GM19328 (cell line): ENCODE data around the gene CFAP206.
"Not testable (repeated sequence)": the region's sequence is repeated elsewhere in the genome, so short reads cannot be mapped to it uniquely, and the experiment has no call there.

Experiments used
- ATAC-seq: cut with Tn5 transposase; IDR thresholded peaks from one replicate; pipeline ENCODE4 v1.9.1; 2021; ENCODE audit warnings: mild to moderate bottlenecking, moderate library complexity; ENCODE audit not compliant: unreplicated experiment

Gene CFAP206

DNA sequence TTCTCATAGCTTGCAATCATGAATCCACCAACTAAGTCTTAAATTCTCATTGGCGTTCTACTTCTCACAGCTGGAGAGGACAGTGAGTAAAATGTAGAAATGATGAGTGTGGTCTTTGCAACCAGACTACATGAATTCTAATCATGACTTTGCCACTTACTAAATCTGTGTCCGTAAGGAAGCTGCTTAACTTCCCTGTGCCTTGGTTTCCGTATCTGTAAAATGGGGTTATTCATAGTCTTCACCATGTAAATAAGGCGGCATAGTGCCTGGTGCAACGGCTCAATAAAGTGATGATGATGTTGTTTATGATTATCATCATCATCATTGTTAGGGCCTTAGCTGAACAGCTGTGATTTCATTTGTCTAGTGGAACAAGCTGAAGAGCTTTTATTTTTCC lies 12.6 kb downstream of the CFAP206 start:
- no peak for ATAC-seq

DNA sequence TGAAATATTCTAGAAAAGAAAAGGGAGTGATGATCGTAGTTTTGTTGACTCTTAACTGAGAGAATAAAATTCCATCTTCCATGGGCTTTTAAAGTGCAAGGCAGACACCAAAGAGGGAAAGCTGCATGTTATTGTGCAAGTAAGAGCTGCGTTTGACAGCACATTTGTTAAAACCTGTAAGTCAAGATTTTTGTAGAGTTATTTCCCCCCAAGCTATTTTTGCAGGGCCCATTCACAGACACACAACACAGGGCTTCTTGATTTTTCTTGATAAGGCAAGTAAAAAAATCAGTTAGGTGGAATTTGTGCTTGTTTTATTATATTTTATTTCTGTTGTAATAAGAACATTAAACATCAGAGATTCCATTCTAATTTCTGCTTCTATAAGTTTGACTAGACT lies 13.8 kb downstream of the CFAP206 start:
- no peak for ATAC-seq

DNA sequence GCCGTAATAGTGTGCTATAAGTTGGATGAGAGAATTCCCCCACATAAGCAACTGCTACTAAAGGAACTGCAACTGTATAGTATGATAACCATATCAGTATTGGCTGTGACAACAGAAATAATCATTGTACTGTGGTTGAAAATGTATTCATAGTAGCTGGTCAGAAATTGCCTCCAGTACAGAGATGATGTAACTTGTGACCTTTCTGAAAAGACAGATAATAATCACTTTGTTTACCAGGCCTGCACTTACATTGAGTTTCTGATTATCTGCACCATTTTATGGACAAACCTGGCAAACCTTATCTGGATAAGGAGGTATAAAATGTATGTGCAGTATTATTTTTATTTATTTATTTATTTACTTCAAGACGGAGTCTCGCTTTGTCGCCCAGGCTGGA lies 19.0 kb downstream of the CFAP206 start:
- ATAC-seq: no peak

DNA sequence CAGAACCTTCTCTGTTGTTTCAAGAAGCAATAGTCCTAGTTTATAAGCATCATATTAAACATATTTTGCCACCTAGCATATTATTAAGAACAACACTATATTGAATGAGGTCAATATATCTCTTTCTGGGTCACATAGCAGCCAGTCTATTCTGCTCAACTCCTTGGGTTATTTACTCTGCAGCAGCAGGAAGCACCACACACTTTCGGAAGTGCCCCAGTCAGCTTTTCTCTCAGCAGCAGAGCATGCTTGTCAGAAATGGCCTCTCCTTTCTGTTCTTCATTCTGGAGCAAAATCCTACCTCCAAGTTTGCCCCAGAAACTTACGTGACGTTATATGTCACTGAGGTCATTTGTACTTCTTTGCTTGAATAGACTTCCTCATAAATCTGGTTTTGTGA lies 22.7 kb downstream of the CFAP206 start:
- no peak for ATAC-seq

DNA sequence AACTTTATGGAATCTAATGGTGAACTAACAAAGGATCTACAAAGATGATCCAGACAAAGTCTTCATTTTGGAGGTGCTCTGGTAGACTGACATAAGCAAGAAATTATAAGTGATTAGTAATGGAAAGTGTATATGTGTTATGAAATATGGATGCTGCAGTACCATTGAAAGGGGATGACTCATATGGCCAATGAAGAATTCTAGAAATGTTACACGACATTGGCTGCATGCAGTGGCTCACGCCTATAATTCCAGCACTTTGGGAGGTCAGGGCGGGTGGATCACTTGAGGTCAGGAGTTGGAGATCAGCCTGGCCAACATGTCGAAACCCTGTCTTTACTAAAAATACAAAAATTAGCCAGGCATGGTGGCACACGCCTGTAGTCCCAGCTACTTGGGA lies 23.5 kb downstream of the CFAP206 start:
- ATAC-seq: no peak

DNA sequence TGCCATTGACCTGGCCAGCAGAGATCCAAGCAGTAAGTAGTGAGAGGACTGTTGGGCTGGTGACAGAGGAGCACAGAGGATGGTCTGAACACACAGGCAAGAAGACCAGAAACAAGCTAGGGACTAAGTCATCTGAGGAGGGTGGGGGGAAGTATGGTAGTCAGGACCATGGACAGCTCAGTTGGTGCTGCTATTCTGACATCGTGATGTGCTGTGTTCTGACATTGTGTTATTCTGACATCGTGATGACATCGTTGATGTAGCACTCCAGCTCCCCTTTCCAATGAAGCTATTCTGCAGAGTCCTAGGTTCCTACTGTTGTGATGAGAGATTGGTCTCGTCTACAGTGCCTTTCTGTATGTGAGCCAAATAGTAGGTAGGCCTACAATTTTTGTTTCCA lies 28.7 kb downstream of the CFAP206 start:
- no peak for ATAC-seq

DNA sequence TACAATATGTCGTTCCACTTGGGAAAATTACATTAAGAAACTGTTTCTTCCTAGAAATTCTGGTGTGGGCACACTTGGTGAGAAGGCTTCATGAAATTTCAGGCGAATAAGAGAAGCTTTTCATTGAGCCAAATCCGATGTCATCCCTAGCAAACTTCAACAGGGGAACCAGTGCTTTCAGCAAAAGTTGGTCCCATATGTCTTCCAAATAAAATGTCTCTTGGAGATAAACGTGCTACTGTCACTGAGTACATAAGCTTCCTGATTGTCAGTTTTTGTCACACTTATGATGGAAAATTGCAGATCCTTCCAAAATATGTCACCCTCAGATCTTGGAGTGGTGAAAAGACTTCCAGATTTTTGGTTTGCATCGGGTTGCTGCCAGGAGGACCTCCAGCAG lies 33.9 kb downstream of the CFAP206 start:
- no peak for ATAC-seq

DNA sequence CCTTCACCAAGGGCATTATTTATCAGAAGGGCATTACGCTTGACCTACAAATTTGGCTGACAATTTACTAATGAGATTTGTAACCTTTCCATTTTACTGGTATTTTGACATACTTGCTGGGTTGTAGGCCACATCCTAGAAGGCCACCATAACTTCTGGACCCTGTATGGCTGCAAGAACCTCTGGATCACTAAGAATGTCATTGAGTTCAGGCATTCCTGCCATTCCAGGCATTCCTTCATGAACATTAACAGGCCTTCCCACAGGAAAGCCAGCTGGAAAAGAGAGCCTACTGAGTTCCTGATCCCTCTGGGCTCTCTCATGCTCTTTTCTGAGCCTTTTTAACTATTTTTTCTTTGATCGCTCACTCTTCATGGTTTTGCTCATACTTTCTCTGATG lies 36.6 kb downstream of the CFAP206 start:
- no peak for ATAC-seq

DNA sequence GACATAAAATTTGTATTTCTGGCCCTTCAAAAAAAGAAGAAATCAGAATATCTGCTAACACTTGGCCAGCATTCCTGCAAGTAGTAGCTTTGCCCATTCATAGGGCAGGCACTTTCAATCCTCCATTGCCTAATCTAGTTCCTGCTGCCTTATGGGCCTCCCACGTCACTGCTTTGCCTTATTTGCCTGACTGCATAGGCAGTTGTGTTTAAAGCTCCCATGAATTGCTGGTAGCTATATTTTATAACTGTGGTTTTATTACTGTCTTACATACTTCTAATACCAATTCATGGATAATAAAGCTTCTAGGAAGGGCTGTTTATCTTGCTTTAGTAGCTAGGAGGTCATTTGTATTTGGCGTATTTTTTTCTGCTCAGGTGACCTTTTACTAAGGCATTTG lies 57.3 kb downstream of the CFAP206 start:
- ATAC-seq: no peak

DNA sequence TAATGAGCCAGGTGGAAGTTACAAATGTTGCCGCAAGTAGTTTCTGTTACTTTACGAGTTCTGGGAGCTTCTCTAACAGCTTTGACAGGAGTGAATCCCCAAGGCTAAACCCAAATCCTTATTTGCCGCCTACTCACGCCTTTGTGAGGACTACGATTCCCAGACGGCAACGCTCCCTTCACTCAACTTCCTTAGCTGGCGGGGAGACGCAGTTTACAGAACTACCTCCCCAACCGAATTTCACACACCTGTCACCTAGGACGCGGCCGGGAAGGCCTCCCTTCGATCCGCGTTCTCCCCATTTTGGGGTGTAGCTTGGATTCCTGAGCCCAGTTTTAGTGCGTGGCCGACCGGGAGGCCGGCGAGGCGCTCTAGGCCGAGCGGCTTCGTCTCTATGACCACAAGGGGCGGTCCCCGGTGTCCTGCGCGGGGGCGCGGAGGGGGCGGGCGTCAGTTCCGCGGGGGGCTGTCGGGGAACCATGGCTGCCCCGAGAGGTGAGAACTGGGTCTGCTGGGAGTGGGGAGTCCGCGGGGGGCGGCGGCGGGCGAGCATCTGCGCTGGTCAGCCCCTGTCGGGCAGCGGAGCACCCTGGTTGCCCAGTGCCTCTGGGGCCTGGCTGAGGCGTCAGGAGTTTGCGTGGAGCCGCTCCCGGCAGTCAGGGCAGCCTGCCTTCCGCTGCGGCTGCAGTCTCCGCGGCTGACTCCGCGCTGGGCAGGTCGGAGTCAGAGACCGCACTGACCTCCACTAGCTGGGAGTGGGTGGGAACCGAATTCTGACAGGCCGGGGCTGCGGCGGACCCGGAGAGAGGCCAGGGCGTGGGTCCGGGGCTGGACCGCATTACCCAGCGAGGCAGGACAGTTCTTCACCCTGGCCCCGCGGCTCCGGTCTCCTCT lies 65.0 kb downstream of the CFAP206 start, which contains the start of gene SLC35A1:
Gene SLC35A1, plus strand, starts transcription at position 450 of the 894 bp plus-strand sequence. Its CDS starts 30 bp downstream, at position 480.
- ATAC-seq: peak; percentile 92

DNA sequence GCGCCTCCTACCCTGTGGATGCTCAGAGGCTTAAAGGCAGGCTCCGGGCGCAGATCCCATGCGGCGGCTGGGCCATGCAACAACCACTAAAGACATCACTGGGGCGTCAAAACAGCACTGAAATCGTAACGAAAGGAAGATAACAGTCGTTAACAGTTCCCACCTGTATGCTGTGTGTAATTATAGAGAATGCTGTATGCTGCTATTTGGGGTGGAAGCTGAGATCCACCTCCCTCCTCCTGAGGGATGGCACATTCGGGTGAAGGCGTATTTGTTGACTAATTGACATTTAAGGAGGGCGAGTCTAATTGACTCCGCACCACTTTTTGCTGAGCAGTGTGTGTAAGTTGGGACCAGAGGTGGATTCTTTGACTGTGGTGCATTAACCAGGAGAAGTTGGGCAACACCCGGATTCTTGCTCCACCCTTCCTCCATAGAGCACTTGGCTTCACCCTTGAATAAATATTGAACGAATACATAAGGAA lies 65.7 kb downstream of the CFAP206 start:
- ATAC-seq: peak; percentile 63

DNA sequence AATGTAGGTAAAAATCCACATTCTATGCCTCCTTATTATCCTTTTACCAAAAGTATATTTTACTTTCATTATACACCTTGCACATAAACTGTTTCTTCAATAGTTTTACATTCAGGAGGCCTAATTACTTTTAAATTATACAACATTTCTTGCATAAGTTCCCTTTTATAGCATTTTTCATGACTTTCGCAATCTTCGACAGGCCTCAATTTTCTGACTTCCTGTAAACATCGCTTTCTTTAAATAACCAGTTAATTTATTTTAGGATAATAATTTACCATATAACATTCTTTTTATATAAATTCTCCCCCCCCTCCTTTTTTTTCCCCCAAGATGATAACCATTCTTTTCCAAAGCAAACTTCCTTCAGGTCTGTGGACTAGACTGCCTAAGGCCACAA lies 74.2 kb downstream of the CFAP206 start:
- ATAC-seq: no peak

DNA sequence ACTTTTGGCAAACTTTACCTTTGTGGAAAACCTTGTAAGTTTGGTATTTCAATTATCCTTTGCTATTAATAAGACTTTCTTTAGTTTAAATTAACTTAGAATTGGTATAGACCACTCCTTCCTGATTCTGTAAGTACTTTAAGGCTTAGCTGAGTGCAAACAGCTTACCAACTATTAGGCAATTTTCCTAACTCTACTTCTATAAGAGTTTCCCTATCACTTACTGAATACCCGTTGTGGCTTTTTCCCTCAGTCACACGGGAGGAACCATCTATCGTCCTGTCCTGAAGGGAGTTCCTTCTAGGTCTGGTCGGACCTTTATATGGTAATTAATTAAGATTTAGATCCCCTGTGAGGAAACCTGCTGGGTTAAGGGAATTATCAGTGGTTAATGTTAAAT lies 74.6 kb downstream of the CFAP206 start:
- no peak for ATAC-seq

DNA sequence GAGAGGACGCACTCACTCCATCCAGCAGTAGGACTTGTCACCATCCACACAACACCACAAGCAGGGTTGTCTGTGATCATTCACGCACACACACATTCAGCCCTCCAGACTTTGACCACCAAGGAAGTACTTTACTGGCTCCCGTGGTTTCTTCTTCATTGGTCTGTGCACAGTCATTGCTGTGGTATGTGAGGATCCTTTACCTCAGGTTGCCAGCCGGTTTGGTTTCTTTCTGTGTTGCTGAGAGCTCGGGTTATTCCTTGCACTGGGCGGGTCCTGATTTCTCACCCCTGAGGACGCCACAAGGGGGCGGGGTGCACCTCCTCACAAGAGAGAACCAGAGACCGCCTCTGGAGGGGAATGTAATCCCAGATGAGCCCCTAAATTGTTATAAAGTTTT lies 76.2 kb downstream of the CFAP206 start:
- peak; percentile 76 for ATAC-seq

DNA sequence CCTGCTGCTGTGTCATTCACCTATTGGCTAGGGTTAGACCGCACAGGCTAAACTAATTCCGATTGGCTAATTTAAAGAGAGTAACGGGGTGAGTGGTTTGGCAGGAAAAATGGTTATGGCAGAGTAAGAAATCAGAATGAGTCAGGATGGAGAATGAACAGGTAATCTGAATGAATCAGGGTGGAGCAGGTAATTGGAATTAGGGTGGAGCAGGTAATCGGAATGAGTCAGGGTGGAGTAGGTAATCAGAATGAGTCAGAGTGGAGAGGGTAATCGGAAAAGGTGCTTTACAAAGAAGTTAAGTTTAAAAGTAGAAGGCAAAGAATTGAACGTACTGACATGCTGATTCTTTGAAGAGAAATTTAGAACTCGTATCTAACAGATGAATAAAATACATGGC lies 76.7 kb downstream of the CFAP206 start:
- no peak for ATAC-seq

DNA sequence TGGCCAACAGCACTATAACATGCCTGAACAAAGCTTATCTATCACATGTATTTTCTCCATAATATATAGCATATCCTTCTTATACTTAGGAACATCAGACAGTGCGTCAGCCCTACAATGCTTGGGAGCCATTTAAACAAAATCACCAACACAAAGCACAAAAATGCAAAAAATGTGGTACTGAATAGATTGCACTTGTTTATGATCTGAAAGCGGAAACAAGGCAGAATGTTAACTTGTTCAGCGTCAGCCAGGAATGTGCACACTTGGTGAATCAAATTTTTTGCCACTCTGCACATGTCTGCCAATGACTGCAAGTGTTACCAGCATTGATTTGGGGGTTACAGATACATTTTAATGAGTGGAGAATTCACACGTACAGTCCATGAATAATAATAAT lies 79.8 kb downstream of the CFAP206 start:
- no peak for ATAC-seq

DNA sequence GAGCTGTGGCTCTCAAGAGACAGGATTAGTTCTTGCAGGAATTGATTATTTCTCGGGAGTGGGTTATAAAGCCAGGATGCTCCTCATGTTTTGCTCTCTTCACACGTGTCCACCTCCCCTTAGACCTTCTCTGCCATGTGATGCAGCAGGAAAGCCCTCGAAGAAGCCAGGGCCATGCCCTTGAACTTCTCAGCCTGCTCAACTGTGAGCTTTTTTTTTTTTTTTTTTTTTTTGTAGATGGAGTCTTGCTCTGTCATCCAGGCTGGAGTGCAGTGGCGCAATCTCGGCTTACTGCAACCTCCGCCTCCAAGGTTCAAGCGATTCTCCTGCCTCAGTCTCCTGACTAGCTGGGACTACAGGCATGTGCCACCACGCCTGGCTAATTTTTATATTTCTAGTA lies 81.6 kb downstream of the CFAP206 start:
- ATAC-seq: not testable (repeated sequence)

DNA sequence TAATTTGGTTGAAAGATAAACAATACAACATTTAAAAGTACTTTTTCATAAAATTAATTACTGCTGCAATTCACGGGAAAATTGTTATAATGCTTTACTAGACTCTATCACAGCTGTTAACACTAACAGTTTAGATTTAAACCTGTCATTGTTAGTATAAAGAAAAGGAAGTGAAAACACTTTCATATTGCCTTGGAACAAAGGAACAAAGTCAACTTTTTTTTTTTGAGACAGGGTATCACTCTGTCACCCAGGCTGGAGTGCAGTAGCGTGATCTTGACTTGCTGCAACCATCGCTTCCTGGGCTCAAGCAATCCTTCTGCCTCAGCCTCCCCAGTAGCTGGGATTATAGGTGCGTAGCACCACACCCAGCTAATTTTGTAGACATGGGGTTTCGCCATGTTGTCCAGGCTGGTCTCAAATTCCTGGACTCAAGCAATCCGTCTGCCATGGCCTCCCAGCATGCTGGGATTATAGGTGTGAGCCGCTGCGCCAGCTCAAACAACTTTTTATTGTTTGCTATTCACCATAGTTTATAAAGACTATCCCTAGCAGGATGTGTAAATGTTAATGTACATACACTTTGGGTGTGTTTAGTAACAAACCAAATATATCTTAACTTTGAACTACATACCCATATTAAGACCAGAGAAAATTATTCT lies 87.1 kb downstream of the CFAP206 start:
- no peak for ATAC-seq

DNA sequence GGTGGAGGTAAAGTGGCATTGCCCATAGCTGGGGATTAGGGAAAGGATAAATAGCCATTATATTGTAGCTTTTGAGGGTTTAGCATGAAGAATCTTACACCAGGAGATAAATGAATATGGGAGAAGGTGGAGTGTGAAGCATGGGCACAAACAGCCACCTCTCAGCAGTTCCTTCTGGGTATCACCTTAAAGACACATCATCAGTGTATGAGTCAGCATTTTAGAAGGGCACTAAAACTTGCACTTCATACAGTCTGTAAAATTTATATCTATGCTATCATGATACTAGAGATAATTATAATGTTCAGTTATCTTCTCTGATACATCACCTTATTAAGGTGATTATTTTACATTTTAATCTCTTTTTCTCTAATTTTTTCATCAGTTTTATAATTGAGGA lies 90.3 kb downstream of the CFAP206 start:
- ATAC-seq: no peak

DNA sequence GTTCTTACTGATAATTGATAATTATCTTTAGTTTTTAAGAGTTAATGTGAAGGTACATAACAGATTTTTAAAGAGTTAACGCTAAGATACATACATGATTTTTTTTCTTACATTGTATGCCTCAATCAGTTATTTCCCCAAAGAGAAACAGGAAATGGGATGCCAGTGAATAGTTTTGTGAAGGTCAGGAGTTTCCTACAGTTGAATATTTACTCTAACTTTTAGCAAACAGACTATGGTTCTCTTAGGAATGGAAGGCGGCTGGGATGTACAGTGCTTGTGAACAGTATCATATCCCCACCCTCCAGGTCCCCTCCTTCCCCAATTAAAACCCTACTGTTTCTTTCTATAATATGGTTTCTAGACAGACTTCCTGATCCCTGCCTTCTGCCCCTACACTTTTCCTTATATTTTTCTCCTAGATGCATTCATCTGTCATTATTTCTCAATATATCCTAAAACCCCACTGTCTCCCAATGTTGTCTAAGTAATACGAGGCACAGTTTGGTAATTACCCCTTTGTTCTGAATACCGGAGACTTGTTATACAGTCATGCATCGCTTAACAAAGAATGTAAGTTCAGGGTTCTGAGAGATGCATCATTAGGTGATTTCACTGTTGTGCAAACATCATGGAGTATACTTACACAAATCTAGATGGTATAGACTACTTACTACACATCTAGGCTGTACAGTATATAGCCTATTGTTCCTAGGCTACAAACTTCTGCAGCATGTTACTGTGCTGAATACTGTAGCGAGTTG lies 94.2 kb downstream of the CFAP206 start:
- no peak for ATAC-seq

DNA sequence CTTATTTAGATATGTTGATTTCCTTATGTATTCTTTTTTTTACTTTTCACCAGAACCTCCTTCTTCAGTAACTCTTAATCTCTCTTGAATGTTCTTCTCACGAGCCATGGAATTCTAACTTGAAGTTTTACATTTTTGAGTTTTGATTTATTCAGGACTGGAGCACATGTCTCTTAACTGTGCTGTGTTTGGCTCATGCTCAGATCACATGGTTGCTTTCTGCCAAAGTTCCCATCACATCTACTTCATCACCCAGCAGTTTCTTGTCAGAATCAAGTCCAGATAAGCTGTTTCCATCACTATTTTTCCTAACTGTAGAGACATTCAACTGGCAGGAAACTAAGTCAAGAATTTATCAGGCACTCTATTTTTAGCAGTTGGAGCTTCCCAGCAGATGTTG lies 96.7 kb downstream of the CFAP206 start:
- no peak for ATAC-seq
